ENCODE measurements around the gene LAMB4. TPM values are rescaled to one million over a fixed set of nuclear protein-coding genes. Genes with fewer than 3 reads are reported as not detected.

The LAMB4 gene
- total and polyA plus RNA-seq, 12 donors = 0.15 to 0.69 (median 0.25) TPM; not detected in 3

DNA sequence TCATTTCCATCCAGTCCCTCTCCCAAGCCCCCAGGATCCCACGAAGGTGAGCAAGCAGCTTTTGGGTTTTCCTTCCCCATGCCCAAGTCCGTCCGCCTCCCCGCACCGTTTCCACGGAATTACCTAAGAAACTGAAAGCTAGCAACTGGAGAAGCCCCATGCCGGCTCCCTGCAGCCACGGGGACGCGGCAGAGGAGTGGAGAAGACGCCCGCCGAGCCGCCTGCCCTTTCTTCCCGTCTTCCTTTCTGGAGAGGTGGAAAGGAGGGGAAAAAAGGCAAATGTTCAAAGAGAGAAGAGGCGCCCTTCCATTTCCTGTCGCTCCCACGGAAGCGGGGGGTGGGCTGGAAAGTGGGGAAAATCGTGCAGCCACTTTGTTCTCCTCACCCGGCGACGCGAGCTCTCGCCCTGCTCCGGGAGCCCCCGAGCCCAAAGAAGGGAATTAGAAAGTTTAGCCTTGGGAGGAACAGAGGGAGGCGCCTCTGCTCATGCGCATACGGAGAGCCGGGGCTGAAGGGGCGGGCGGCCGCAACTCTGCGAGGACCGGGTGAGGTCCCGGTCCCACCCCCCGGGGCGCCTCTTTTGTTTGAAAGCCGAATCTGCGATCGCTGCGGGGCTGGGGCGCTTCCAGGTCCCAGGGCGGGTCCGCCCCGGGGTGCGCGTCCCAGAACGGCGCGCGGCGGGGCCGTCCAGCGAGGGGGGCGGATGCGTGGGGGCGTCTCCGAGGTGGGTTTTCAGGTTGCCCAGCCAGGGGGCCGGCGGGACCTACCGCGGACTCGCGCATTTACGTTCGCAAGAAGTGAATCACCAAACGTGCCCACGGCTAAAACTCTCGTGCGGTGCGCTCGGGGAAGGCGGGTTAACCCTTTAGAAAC is 127.2 kb downstream of the LAMB4 start, which contains the start of gene LAMB1:
LAMB1 (minus strand) TSS at position 436 of the 873 bp plus-strand sequence; CDS start at position 160, 276 bp downstream.
- H3K4me1 ChIP-seq = peaks cover 4 to 68% (median 44%) of the 10 kb centered on the region in 9 donors
- H3K27me3 ChIP-seq = peaks cover 0 to 58% (median 0%) of the 10 kb centered on the region in 7 donors
- H3K9me3 ChIP-seq = no peaks in the 10 kb centered on the region
- DNase-seq (peak; percentile 77 to 78), ATAC-seq (peak; percentile 71 to 84 (median 77))
- intact Hi-C loops (cut with DNase I) = loop anchor here in 7 of 10 donors (5.0 to 10.0 kb wide), 7 partner anchors 36 to 144 kb away; partner anchors contain the start of gene DLD (in 1 of the 7)
- TF ChIP-seq, protein P1, sequence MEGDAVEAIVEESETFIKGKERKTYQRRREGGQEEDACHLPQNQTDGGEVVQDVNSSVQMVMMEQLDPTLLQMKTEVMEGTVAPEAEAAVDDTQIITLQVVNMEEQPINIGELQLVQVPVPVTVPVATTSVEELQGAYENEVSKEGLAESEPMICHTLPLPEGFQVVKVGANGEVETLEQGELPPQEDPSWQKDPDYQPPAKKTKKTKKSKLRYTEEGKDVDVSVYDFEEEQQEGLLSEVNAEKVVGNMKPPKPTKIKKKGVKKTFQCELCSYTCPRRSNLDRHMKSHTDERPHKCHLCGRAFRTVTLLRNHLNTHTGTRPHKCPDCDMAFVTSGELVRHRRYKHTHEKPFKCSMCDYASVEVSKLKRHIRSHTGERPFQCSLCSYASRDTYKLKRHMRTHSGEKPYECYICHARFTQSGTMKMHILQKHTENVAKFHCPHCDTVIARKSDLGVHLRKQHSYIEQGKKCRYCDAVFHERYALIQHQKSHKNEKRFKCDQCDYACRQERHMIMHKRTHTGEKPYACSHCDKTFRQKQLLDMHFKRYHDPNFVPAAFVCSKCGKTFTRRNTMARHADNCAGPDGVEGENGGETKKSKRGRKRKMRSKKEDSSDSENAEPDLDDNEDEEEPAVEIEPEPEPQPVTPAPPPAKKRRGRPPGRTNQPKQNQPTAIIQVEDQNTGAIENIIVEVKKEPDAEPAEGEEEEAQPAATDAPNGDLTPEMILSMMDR (IDR thresholded peaks at IDR 0.05) = no peak
- H3K4me3 ChIP-seq = peak within 1 kb of the TSS; percentile 52 to 88 (median 74)
- WGBS, 2 donors = 1% methylated on average over 75 of the region's 75 CpGs
- H3K36me3 ChIP-seq = peaks cover 0 to 11% (median 0%) of the 10 kb centered on the region in 9 donors
- peak within 1 kb of the TSS; percentile 70 to 93 (median 86) for H3K27ac ChIP-seq

DNA sequence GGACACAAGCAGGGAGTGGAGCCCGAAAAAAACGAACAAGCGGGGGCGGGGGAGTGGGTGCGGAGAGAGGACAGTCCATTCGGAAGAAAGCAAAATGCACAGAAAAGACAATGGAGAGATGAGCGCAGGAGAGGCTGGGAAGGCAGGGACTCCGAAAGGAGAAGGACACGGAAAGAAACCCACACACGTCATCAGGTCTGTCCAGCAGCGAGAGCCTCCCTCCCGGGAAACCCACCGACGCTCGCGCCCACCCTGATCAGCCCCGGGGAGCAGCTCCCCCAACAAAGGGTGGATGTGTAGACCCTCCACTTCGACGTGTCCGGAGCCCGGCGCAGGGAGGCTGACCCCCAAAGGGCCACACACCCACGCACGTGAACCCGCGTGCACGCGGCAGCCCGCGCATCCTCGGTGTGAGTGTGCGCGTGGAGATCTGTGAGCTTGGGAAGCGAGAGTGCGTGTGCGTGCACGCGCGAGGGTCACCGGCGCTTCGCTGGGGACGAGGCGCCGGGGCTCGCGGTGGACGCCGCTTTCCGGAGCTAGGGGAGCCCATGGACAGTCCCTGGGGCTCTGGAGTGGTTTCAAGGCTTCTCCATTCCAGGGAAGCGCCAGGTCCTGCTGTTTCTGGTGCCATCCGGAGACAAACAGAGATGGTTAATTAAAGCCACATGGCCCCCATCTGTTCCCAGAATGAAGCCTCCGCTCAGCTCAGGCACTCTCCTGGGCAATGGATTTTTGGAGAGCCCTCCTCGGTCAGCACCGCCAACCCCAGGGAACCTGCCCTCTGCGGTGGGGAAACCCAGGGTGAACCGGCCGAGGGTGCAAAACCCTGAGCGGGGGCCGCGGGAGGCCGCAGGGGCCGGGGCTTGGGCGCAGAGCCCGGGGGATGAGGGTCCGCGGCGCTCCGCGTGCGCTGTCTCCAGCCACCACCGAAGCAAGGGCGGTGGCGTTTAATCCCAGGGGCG is 128.1 kb downstream of the LAMB4 start:
- 1% methylated on average over 73 to 75 of the region's 75 CpGs for WGBS, 2 donors
- H3K4me1 ChIP-seq = peaks cover 4 to 64% (median 44%) of the 10 kb centered on the region in 9 donors
- H3K27me3 ChIP-seq = peaks cover 0 to 58% (median 0%) of the 10 kb centered on the region in 7 donors
- peaks cover 0 to 20% (median 0%) of the 10 kb centered on the region in 9 donors for H3K36me3 ChIP-seq
- peak overlapping the region; percentile 52 to 88 (median 74) for H3K4me3 ChIP-seq
- ATAC-seq = peak; percentile 13 to 63 (median 28)
- DNase-seq = peak in 1 of 2 donors; percentile 35
- intact Hi-C loops (cut with DNase I) = loop anchor here in 8 of 10 donors (2.0 to 10.0 kb wide), 8 partner anchors 29 to 145 kb away; partner anchors contain the start of gene DLD (in 1 of the 8)
- peak overlapping the region; percentile 70 to 93 (median 86) for H3K27ac ChIP-seq
- no peaks in the 10 kb centered on the region for H3K9me3 ChIP-seq
- TF ChIP-seq, protein P1 (IDR thresholded peaks at IDR 0.05) = no peak

DNA sequence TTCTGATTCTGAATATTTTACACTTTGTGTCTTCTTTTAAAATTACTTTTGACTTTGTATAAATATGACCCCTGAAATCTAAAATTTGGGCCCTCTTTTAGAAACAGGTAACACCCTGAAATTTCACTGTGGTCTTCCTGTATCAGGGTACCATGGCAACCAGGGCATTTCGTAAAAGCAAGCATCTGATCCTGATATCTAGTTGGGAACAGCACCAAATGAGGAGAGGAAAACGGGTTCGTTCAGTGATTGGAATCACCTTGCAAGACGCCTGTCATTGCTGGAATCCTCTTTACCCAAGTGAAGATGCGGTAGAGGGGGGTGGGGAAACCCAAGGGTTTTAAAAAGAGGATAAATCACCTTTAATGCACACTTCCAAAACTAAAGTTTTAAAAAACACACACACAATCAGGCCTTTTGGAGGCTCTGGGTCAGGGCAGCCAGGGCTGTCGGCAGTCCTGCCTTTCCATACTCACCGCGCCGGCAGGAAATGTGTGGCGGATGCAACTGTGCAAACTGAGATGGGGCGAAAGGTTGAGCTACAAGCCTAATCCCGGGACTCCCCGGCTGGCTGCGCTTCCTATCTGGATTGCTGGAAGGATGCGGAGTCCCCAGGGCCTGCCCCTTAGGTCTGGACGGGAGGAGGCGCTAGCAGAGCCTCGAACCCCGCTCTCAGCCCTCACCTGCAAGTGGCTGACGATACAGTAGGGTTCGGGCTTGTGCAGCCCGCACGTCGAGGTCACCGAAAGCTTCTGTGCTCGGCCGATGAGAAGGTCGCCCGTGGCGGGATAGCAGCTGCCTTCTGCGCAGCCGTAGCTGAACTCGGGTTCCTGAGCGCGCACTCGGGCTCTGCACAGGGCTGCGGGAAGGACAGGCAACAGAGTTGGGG is 129.0 kb downstream of the LAMB4 start:
- Histone ChIP-seq H3K9me3 (no peaks in the 10 kb centered on the region), H3K27ac (peak overlapping the region; percentile 70 to 93 (median 86)), H3K4me3 (peak overlapping the region; percentile 52 to 88 (median 74)), H3K27me3 (peaks cover 0 to 58% (median 0%) of the 10 kb centered on the region in 7 donors), H3K4me1 (peaks cover 4 to 73% (median 54%) of the 10 kb centered on the region in 9 donors), H3K36me3 (peaks cover 0 to 29% (median 0%) of the 10 kb centered on the region in 9 donors)
- ATAC-seq (peak; percentile 13 to 70 (median 55)), DNase-seq (peak; percentile 51 to 74)
- WGBS, 2 donors = 16 to 23% methylated on average over 37 of the region's 37 CpGs
- intact Hi-C loops (cut with DNase I) = loop anchor here in 8 of 10 donors (2.0 to 10.0 kb wide), 8 partner anchors 28 to 146 kb away; partner anchors contain the start of gene DLD (in 1 of the 8)
- TF ChIP-seq, protein P1 (IDR thresholded peaks at IDR 0.05) = peak in 3 of 9 donors; percentile 39 to 46 (median 40)
